ENCODE results near the gene TLCD5.
A peak's percentile ranks its signal among the peaks of the same experiment; 100 is the strongest.

TLCD5 gene

GRCh38 chr11:120307476-120307875, 17.6 kb upstream of the TLCD5 start:
- DNase-seq (ENCODE audit: low read depth, low spot score), result no peak

GRCh38 chr11:120308081-120308480, 17.0 kb upstream of the TLCD5 start:
- DNase-seq (ENCODE audit: low read depth, low spot score), result no peak

DNA sequence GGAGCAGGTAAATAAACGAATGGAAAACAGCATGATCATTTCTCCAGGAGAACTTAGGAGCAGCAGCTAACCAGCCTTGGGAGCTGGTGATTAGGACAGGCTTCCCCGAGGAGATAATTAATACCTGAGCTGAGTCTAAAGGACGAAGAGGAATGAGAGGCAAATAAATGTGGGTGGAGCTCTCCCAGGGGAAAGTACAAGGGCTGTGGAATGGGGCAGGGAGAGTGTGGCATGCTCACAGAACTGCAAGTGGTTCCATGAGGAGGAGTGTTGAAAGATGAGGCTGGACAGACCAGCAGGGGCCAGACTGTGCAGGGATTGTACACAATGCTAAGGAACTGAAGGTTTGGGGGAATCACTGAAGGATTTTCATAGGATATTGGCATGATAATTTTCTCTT, 14.2 kb upstream of the TLCD5 start:
- DNase-seq (ENCODE audit: low read depth, low spot score), result no peak

- DNase-seq (ENCODE audit: low read depth, low spot score), result no peak
Observed at GRCh38 chr11:120314861-120315260, 10.2 kb upstream of the TLCD5 start.

- no peak for DNase-seq (ENCODE audit: low read depth, low spot score)
Observed at GRCh38 chr11:120316880-120317688, 8.0 kb upstream of the TLCD5 start.

GRCh38 chr11:120317689-120318480, 7.2 kb upstream of the TLCD5 start:
- no peak for DNase-seq (ENCODE audit: low read depth, low spot score)

DNA sequence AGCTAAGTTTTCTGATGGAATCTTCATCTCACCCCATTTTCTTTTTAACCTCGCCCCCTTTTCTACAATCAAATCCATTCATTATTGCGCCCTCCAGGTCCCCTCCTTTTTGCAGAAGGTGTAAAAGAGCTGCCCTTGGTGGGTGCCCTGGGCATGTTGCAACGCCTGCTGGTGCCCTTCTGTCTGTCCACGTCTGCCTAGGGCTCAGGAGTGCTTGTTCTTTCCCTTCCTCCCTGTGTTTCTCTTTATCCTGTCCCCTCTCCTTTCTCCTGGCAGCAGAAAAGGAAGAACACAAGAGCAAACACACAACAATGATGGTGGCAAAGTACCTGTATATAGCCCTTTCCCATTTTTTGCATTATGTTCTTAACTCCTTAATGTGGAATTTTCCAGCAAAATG, 6.2 kb upstream of the TLCD5 start:
- DNase-seq (ENCODE audit: low read depth, low spot score), result no peak

DNA sequence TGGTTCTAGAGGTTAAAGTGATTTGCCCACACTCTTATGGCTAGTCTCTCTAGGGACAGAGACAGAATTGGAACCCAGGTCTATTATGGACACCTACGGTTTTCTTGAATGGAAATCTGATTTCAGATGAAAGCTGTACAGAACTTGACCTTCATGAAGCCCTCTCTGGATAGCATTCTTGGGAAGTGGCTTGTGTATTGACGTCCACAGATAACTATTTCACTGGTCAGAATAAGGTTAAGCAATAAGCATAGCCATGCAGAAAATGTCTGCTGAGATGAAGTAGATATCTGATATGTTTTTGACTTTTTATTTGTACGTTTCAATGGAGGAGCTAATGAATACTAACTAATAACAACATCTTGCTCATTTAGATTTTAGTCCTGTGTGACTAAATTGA, 1.1 kb downstream of the TLCD5 start:
- DNase-seq (ENCODE audit: low read depth, low spot score), result no peak

- no peak for DNase-seq (ENCODE audit: low read depth, low spot score)
Observed at GRCh38 chr11:120326845-120327281, 1.8 kb downstream of the TLCD5 start.

DNA sequence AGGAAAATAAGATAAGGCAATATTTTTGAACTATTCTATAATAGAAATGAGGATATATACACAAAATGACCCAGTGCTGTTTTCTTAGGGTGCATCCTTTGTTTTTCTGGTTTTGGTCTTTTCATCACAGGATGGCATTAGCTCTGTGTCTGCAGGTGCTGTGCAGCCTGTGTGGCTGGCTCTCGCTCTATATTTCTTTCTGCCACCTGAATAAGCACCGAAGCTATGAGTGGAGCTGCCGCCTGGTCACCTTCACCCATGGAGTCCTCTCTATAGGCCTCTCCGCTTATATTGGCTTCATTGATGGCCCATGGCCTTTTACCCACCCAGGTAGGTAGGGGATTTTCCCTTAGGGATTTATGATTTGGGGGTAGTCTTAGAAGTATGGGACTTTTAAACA, 2.2 kb downstream of the TLCD5 start:
- DNase-seq (ENCODE audit: low read depth, low spot score), result no peak

- DNase-seq (ENCODE audit: low read depth, low spot score), result no peak
Observed at GRCh38 chr11:120329556-120329955, 4.5 kb downstream of the TLCD5 start.

GRCh38 chr11:120330045-120330444, 4.9 kb downstream of the TLCD5 start:
- no peak for DNase-seq (ENCODE audit: low read depth, low spot score)

- no peak for DNase-seq (ENCODE audit: low read depth, low spot score)
Observed at GRCh38 chr11:120331301-120331996, 6.3 kb downstream of the TLCD5 start.

DNA sequence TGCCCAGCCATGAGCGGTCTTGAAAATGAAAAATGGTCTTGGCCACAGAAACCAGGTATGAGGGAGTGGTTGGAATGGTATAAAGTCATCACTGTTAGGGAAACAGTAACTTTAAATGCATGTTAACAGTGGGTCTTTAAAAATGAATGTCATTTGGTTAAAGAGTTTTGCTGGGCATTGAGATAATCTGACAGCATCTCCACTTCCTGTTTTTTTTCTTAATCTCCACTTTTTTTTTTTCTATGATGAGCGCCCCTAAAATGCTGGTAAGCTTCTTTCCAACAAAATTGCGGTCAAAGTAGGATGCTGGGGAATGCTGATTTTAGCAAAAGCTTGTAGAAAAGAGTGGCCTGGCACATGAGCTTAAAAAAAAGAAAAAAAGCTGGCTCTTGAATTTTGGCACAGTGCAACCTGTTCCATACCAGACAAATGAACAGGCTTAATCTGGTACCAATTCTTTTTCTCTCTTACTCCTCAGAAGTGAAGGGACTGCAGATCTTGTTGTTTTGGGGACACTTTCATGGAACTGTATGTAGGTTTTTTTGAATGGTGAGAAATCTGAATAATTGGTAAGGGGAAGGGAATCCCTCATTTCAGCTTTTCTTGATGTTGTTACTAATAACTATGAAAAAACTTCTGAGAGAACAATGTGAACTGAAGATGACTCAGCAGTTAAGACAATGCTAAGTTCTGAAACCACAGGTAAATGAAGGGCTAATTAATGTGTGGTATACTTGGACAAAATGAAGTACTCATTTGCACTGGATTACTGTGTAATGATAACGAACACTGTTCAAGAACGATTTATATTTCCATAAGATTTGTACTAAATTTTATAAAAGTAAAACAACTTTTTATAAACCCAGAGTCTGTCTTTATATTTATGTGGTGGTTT, 8.0 kb downstream of the TLCD5 start:
- DNase-seq (ENCODE audit: low read depth, low spot score), result no peak

DNA sequence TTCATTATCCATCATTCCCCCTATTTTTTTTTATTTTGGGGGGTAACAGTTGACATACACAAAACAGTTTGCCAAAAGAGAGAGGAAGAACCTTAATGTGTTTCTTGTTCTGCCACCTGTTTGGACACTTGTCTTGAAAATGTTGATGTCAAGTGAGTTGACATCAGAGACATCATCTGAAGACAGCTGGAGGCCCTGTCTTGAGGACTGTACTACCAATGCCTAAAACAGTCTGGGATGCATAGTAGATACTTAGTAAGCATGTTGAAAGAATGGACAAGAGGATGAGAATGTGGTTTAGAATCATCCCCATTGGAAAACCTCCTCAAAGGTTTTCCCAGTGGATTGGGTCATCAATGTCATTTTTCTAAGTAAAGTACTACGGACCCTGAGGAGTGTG, 8.7 kb downstream of the TLCD5 start:
- DNase-seq (ENCODE audit: low read depth, low spot score), result no peak

GRCh38 chr11:120334332-120334731, 9.2 kb downstream of the TLCD5 start:
- DNase-seq (ENCODE audit: low read depth, low spot score), result no peak

DNA sequence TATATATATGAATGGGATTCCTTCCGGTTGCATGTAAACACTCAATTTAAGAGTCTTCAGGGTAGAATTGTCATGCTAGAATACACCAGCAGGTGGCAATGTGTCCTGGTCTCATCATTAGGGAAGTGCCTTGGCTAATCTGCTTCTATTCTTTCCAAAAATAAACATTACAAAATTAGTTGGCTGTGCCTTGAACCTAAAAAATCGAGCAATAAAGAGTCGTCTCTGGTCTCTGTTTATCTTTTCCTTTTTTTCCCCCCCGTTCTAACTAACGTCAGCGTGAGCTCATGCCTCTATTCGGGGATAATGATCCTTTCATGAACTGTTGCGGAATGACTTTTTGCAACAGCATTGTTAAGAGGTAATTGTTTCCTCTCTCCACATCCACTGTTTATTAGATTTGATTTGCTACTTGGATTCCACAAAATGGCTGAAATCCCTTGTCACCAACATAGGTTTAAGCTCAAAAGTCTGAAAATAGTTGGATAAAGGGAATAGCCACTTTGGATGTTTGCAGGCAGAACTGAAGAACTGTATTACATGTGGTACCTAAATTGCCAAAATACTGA, 9.9 kb downstream of the TLCD5 start:
- DNase-seq (ENCODE audit: low read depth, low spot score), result no peak

GRCh38 chr11:120335556-120335907, 10.4 kb downstream of the TLCD5 start:
- no peak for DNase-seq (ENCODE audit: low read depth, low spot score)

GRCh38 chr11:120335908-120336640, 11.0 kb downstream of the TLCD5 start, which contains the start of gene ARHGEF12:
Gene ARHGEF12 (plus strand): TSS chr11:120336413. CDS start chr11:120337244, 831 bp downstream.
- peak; percentile 86 for DNase-seq (ENCODE audit: low read depth, low spot score)

- no peak for DNase-seq (ENCODE audit: low read depth, low spot score)
Observed at GRCh38 chr11:120336641-120337354, 11.7 kb downstream of the TLCD5 start.
